Retina (tissue), 1 donor: Measurements from ENCODE around the gene MCUB.

Source experiments
- DNase-seq: peaks from one replicate; pipeline ENCODE4 v3.0.0-alpha.2; 2016

Gene MCUB

GRCh38 chr4:109730619-109731545, 170.8 kb downstream of the MCUB start:
- DNase-seq, result no peak

GRCh38 chr4:109733728-109734127, 173.7 kb downstream of the MCUB start:
- no peak for DNase-seq

GRCh38 chr4:109735566-109736365, 175.7 kb downstream of the MCUB start:
- DNase-seq, result no peak
